Left lung (tissue), 10 donors: ENCODE data around the gene AGMAT. TPM values are rescaled to one million over a fixed set of nuclear protein-coding genes. Genes with fewer than 3 reads are reported as not detected.
A peak's percentile ranks its signal among the peaks of the same experiment; 100 is the strongest.
"Not testable (repeated sequence)": the region's sequence is repeated elsewhere in the genome, so short reads cannot be mapped to it uniquely, and the experiment has no call there.

Source experiments
- ATAC-seq: fragments of 200-7000 bp; cut with Tn5 transposase; one replicate; pipeline ENCODE4 v1.9.1; 2020; ENCODE audit warnings: moderate library complexity
- DNase-seq, 4 donors: peaks; one replicate each; pipeline ENCODE4 v3.0.0-alpha.2; 2013 to 2020
- H3K27ac ChIP-seq, 2 donors: fragments of 200-600 bp; sonication (generic) in 1 of 2; one replicate each; pipeline versions ENCODE4 v1.5.0 to v1.8.0; 2020 to 2021
- H3K27me3 ChIP-seq, 2 donors: fragments of 200-600 bp; sonication (generic) in 1 of 2; one replicate each; pipeline versions ENCODE4 v1.5.0 to v1.8.0; 2020 to 2021
- H3K36me3 ChIP-seq, 2 donors: fragments of 200-600 bp; sonication (generic) in 1 of 2; one replicate each; pipeline versions ENCODE4 v1.5.0 to v1.8.0; 2020 to 2021
- H3K4me1 ChIP-seq, 2 donors: fragments of 200-600 bp; one replicate each; pipeline ENCODE4 v1.8.0; 2021
- H3K4me3 ChIP-seq, 2 donors: fragments of 200-600 bp; sonication (generic) in 1 of 2; one replicate each; pipeline versions ENCODE4 v1.5.0 to v1.8.0; 2020 to 2021; ENCODE audit warnings: mild to moderate bottlenecking in 1 of 2
- H3K9me3 ChIP-seq, 2 donors: fragments of 200-600 bp; sonication (generic) in 1 of 2; one replicate each; pipeline versions ENCODE4 v1.5.0 to v1.8.0; 2020 to 2021
- CTCF ChIP-seq, 2 donors: fragments of 200-600 bp; sonication (generic) in 1 of 2; IDR thresholded peaks; one replicate each; pipeline versions ENCODE4 v1.5.0 to v1.8.0; 2021; ENCODE audit warnings: antibody characterized with exemption in 2 of 2
- intact Hi-C, 2 donors: fragments of 100-400 bp; cut with DNase I; formaldehyde crosslinking; loops; one replicate each; pipeline versions ENCODE4 v1.11.2 to v1.14.2; 2022
- polyA plus RNA-seq, 6 donors: library from polyadenylated mRNA; unstranded; fragments of 120-200 nt; gene quantifications; one replicate each; pipeline ENCODE4 v1.2.1, GENCODE V29; 2013; ENCODE audit not compliant: insufficient read length in 6 of 6
- total RNA-seq, 2 donors: library from RNA; stranded (reverse); fragmentation: NEBNext Ultra II Directional; extraction: Animal tissue kit (Norgen Biotek cat#: 25700); gene quantifications; one replicate each; pipeline ENCODE4 v1.2.1, GENCODE V29; 2021
- donor health status: DM: no; HTN: yes; CAD: no.
- donor health status: DM: no; HTN: no; CAD: no.

Gene AGMAT
- total and polyA plus RNA-seq, 8 donors: 0.35 to 1.1 (median 0.72) TPM

GRCh38 chr1:15610167-15610566, 25.3 kb upstream of the AGMAT start:
- Histone ChIP-seq H3K27me3 (no peaks in the 10 kb centered on the region), H3K4me1 (no peaks in the 10 kb centered on the region), H3K27ac (no peak overlapping the region), H3K36me3 (no peaks in the 10 kb centered on the region), H3K9me3 (no peaks in the 10 kb centered on the region), H3K4me3 (no peak overlapping the region)
- TF ChIP-seq CTCF (IDR thresholded peaks at IDR 0.05): no peak
- DNase-seq (no peak), ATAC-seq (no peak)
- intact Hi-C loops: no loop called here

- intact Hi-C loops: no loop called here
Measured at GRCh38 chr1:15609631-15610030, 24.8 kb upstream of the AGMAT start.

GRCh38 chr1:15605398-15606383, 20.8 kb upstream of the AGMAT start:
- DNase-seq (no peak), ATAC-seq (no peak)
- no peaks in the 10 kb centered on the region for H3K27me3 ChIP-seq
- intact Hi-C loops: no loop called here
- H3K4me3 ChIP-seq: no peak overlapping the region
- no peak for TF ChIP-seq CTCF (IDR thresholded peaks at IDR 0.05)
- no peak overlapping the region for H3K27ac ChIP-seq
- no peaks in the 10 kb centered on the region for H3K36me3 ChIP-seq
- H3K4me1 ChIP-seq: peaks cover 0 to 23% of the 10 kb centered on the region in 2 donors
- no peaks in the 10 kb centered on the region for H3K9me3 ChIP-seq

More at GRCh38 chr1:15609631-15610030, 24.8 kb upstream of the AGMAT start:
- Histone ChIP-seq H3K36me3 (no peaks in the 10 kb centered on the region), H3K4me1 (no peaks in the 10 kb centered on the region), H3K27me3 (no peaks in the 10 kb centered on the region), H3K9me3 (no peaks in the 10 kb centered on the region), H3K27ac (no peak overlapping the region), H3K4me3 (no peak overlapping the region)
- DNase-seq (no peak), ATAC-seq (no peak)
- TF ChIP-seq CTCF (IDR thresholded peaks at IDR 0.05): no peak

GRCh38 chr1:15604400-15604799, 19.5 kb upstream of the AGMAT start:
- H3K27me3 ChIP-seq, H3K4me3 ChIP-seq, H3K36me3 ChIP-seq, DNase-seq, ATAC-seq, H3K9me3 ChIP-seq, intact Hi-C loops: not testable (repeated sequence)
- H3K4me1 ChIP-seq: peaks cover 0 to 23% of the 10 kb centered on the region in 2 donors
- H3K27ac ChIP-seq: peak overlapping the region in 1 of 2 donors; percentile 90

GRCh38 chr1:15603966-15604282, 19.1 kb upstream of the AGMAT start:
- H3K9me3 ChIP-seq, intact Hi-C loops, H3K36me3 ChIP-seq, ATAC-seq, H3K27me3 ChIP-seq, DNase-seq: not testable (repeated sequence)
- peaks cover 0 to 23% of the 10 kb centered on the region in 2 donors for H3K4me1 ChIP-seq
- H3K27ac ChIP-seq: peak overlapping the region; percentile 80 to 90
- H3K4me3 ChIP-seq: peak overlapping the region; percentile 70 to 73

GRCh38 chr1:15603050-15603965, 18.5 kb upstream of the AGMAT start:
- H3K4me3 ChIP-seq: peak overlapping the region; percentile 70 to 73
- no peaks in the 10 kb centered on the region for H3K36me3 ChIP-seq
- intact Hi-C loops: no loop called here

More at GRCh38 chr1:15603050-15603965, 18.5 kb upstream of the AGMAT start:
- DNase-seq: peak; percentile 95 to 98 (median 98)
- H3K27me3 ChIP-seq: no peaks in the 10 kb centered on the region
- peak overlapping the region; percentile 80 to 90 for H3K27ac ChIP-seq
- H3K9me3 ChIP-seq: no peaks in the 10 kb centered on the region
- peaks cover 0 to 23% of the 10 kb centered on the region in 2 donors for H3K4me1 ChIP-seq
- ATAC-seq: peak; percentile 98
- no peak for TF ChIP-seq CTCF (IDR thresholded peaks at IDR 0.05)
